Peyer's patch (tissue), 4 donors: Measurements from ENCODE around the gene THAP3.

ENCODE experiments used
- CTCF ChIP-seq, 6 experiments: fragments of 450-650 bp in 4 of 6; fragments of 200-600 bp in 2 of 6; sonication (generic) in 1 of 6; IDR thresholded peaks; one replicate each; pipeline ENCODE4 v1.5.1; 2017 to 2019; ENCODE audit warnings: antibody characterized with exemption in 6 of 6, mild to moderate bottlenecking in 3 of 6, moderate library complexity in 1 of 6
- POLR2A ChIP-seq, 2 donors: fragments of 450-650 bp; IDR thresholded peaks; one replicate each; pipeline ENCODE4 v1.5.1; 2017; ENCODE audit warnings: antibody characterized with exemption in 2 of 2, mild to moderate bottlenecking in 2 of 2, moderate library complexity in 2 of 2

GRCh38 chr1:6628971-6629479 lies 4.4 kb downstream of the THAP3 start:
- TF ChIP-seq POLR2A (IDR thresholded peaks at IDR 0.05): no peak
- no peak for TF ChIP-seq CTCF (IDR thresholded peaks at IDR 0.05)
